SK-MEL-5 (cell line): ENCODE results near the gene MYO5A. TPM values are rescaled to one million over a fixed set of nuclear protein-coding genes. Genes with fewer than 3 reads are reported as not detected.
A peak's percentile ranks its signal among the peaks of the same experiment; 100 is the strongest.

ENCODE experiments used
- DNase-seq: peaks from one replicate; pipeline ENCODE4 v3.0.0-alpha.2; 2016; ENCODE audit warnings: low read depth, low spot score
- in situ Hi-C: cut with HindIII; loops from 2 replicates; pipeline ENCODE4 v1.10.0; 2016; ENCODE audit warnings: low sequenced_read_pairs, high pct_unique_total_duplicates, low pct_unique_long_range_greater_than_20kb
- total RNA-seq: library from RNA; depleted of rRNA; stranded (reverse); fragments of >200 nt; shearing (Covaris generic); gene quantifications from 2 replicates; pipeline ENCODE4 v1.2.3, GENCODE V29; 2014

The MYO5A gene
- total RNA-seq, 1 experiment from 2014 or later = 103 TPM

GRCh38 chr15:52361975-52362494 is 166.6 kb downstream of the MYO5A start:
- in situ Hi-C loops = no loop called here
- DNase-seq = no peak

- in situ Hi-C loops = no loop called here
- DNase-seq = no peak
Measured at GRCh38 chr15:52361494-52361893, 167.2 kb downstream of the MYO5A start.

- peak; percentile 78 for DNase-seq
- in situ Hi-C loops = no loop called here
Measured at GRCh38 chr15:52360229-52361203, 168.2 kb downstream of the MYO5A start.

- DNase-seq = no peak
- in situ Hi-C loops = no loop called here
Measured at GRCh38 chr15:52359722-52360121, 169.0 kb downstream of the MYO5A start.

- in situ Hi-C loops = no loop called here
- no peak for DNase-seq
Measured at GRCh38 chr15:52357949-52358348, 170.7 kb downstream of the MYO5A start.

GRCh38 chr15:52352086-52352485 is 176.6 kb downstream of the MYO5A start:
- in situ Hi-C loops = no loop called here
- DNase-seq = no peak

GRCh38 chr15:52351206-52351908 is 177.3 kb downstream of the MYO5A start:
- DNase-seq = no peak
- in situ Hi-C loops = no loop called here

GRCh38 chr15:52350423-52350822 is 178.3 kb downstream of the MYO5A start:
- in situ Hi-C loops = no loop called here
- DNase-seq = no peak

- peak; percentile 79 for DNase-seq
- in situ Hi-C loops = no loop called here
Measured at GRCh38 chr15:52349052-52349700, 179.5 kb downstream of the MYO5A start.

GRCh38 chr15:52348056-52348745 is 180.5 kb downstream of the MYO5A start:
- peak; percentile 24 for DNase-seq
- in situ Hi-C loops = no loop called here

GRCh38 chr15:52344592-52344991 is 184.1 kb downstream of the MYO5A start:
- in situ Hi-C loops = no loop called here
- no peak for DNase-seq

GRCh38 chr15:52343831-52344230 is 184.8 kb downstream of the MYO5A start:
- in situ Hi-C loops = no loop called here
- DNase-seq = no peak

- DNase-seq = no peak
Measured at GRCh38 chr15:52340093-52340492, 188.6 kb downstream of the MYO5A start.

GRCh38 chr15:52338891-52339290 is 189.8 kb downstream of the MYO5A start:
- in situ Hi-C loops = no loop called here

More at GRCh38 chr15:52340093-52340492, 188.6 kb downstream of the MYO5A start:
- in situ Hi-C loops = no loop called here

GRCh38 chr15:52338058-52338457 is 190.6 kb downstream of the MYO5A start:
- in situ Hi-C loops = no loop called here

More at GRCh38 chr15:52338891-52339290, 189.8 kb downstream of the MYO5A start:
- no peak for DNase-seq

GRCh38 chr15:52337198-52337853 is 191.4 kb downstream of the MYO5A start:
- no peak for DNase-seq

More at GRCh38 chr15:52338058-52338457, 190.6 kb downstream of the MYO5A start:
- no peak for DNase-seq

GRCh38 chr15:52336529-52336928 is 192.2 kb downstream of the MYO5A start:
- DNase-seq = peak; percentile 21
- in situ Hi-C loops = no loop called here

More at GRCh38 chr15:52337198-52337853, 191.4 kb downstream of the MYO5A start:
- in situ Hi-C loops = no loop called here
